ENCODE measurements around the gene IQCK. TPM values are rescaled to one million over a fixed set of nuclear protein-coding genes. Genes with fewer than 3 reads are reported as not detected.

The IQCK gene
- total RNA-seq, 2 donors from 2014 or later = 13.1 to 13.2 TPM

- Histone ChIP-seq H3K9ac (ENCODE audit: low read depth in 2 of 2, low read length in 2 of 2) (no peak overlapping the region), H3K36me3 (no peaks in the 10 kb centered on the region), H3K27me3 (no peaks in the 10 kb centered on the region), H3K27ac (no peak overlapping the region), H3K9me3 (no peaks in the 10 kb centered on the region), H3K4me3 (no peak overlapping the region), H3K4me1 (peaks cover 2% of the 10 kb centered on the region)
- DNase-seq = no peak
- TF ChIP-seq CTCF (IDR thresholded peaks at IDR 0.05) = no peak
- intact Hi-C loops (cut with DNase I) = no loop called here
Observed at GRCh38 chr16:19755268-19755667, 37.2 kb downstream of the IQCK start.

- no peaks in the 10 kb centered on the region for H3K27me3 ChIP-seq
- no peak overlapping the region for H3K4me3 ChIP-seq
- H3K9ac ChIP-seq (ENCODE audit: low read depth in 2 of 2, low read length in 2 of 2) = no peak overlapping the region
- H3K4me1 ChIP-seq = peaks cover 2% of the 10 kb centered on the region
- no peak for DNase-seq
- no peak overlapping the region for H3K27ac ChIP-seq
- intact Hi-C loops (cut with DNase I) = no loop called here
- TF ChIP-seq CTCF (IDR thresholded peaks at IDR 0.05) = no peak
- no peaks in the 10 kb centered on the region for H3K36me3 ChIP-seq
- H3K9me3 ChIP-seq = no peaks in the 10 kb centered on the region
Observed at GRCh38 chr16:19757026-19757425, 39.0 kb downstream of the IQCK start.

- Histone ChIP-seq H3K9ac (ENCODE audit: low read depth in 2 of 2, low read length in 2 of 2) (no peak overlapping the region), H3K36me3 (no peaks in the 10 kb centered on the region), H3K9me3 (no peaks in the 10 kb centered on the region), H3K4me1 (peaks cover 2% of the 10 kb centered on the region), H3K27me3 (no peaks in the 10 kb centered on the region), H3K27ac (peak overlapping the region; percentile 23), H3K4me3 (no peak overlapping the region)
- no peak for DNase-seq
- intact Hi-C loops (cut with DNase I) = no loop called here
- TF ChIP-seq CTCF (IDR thresholded peaks at IDR 0.05) = no peak
Observed at GRCh38 chr16:19757762-19758595, 39.9 kb downstream of the IQCK start.

- no peak overlapping the region for H3K4me3 ChIP-seq
- intact Hi-C loops (cut with DNase I) = no loop called here
- no peak overlapping the region for H3K27ac ChIP-seq
- H3K4me1 ChIP-seq = peaks cover 2% of the 10 kb centered on the region
- no peak overlapping the region for H3K9ac ChIP-seq (ENCODE audit: low read depth in 2 of 2, low read length in 2 of 2)
- H3K36me3 ChIP-seq = no peaks in the 10 kb centered on the region
- no peaks in the 10 kb centered on the region for H3K27me3 ChIP-seq
- no peak for TF ChIP-seq CTCF (IDR thresholded peaks at IDR 0.05)
- DNase-seq = no peak
- H3K9me3 ChIP-seq = no peaks in the 10 kb centered on the region
Observed at GRCh38 chr16:19760356-19761060, 42.4 kb downstream of the IQCK start.

GRCh38 chr16:19765860-19766553 lies 47.9 kb downstream of the IQCK start:
- Histone ChIP-seq H3K36me3 (no peaks in the 10 kb centered on the region), H3K27ac (no peak overlapping the region), H3K9ac (ENCODE audit: low read depth in 2 of 2, low read length in 2 of 2) (no peak overlapping the region)

More at GRCh38 chr16:19765860-19766553, 47.9 kb downstream of the IQCK start:
- H3K4me1 ChIP-seq = no peaks in the 10 kb centered on the region
- TF ChIP-seq CTCF (IDR thresholded peaks at IDR 0.05) = no peak
- peak; percentile 38 for DNase-seq
- no peak overlapping the region for H3K4me3 ChIP-seq
- no peaks in the 10 kb centered on the region for H3K9me3 ChIP-seq
- intact Hi-C loops (cut with DNase I) = no loop called here
- H3K27me3 ChIP-seq = no peaks in the 10 kb centered on the region
